ENCODE results near the gene LMTK2. TPM values are rescaled to one million over a fixed set of nuclear protein-coding genes. Genes with fewer than 3 reads are reported as not detected.

The LMTK2 gene
- total RNA-seq, 1 experiment from 2014 or later: 17.8 TPM

GRCh38 chr7:98084631-98085030, 22.0 kb upstream of the LMTK2 start:
- RAD21 ChIA-PET (ENCODE audit: low non-redundant PET in 1 of 2, low total read pairs in 2 of 2, uncharacterized antibody in 2 of 2, unreplicated experiment in 2 of 2): no interaction called here
- Histone ChIP-seq H3K4me2 (ENCODE audit: low read length) (no peak overlapping the region), H3K27ac (ENCODE audit: low read depth, low read length) (no peak overlapping the region), H3K9me3 (ENCODE audit: control insufficient read depth in 1 of 2, insufficient read depth in 1 of 2, low read depth in 1 of 2, low read length in 2 of 2) (no peaks in the 10 kb centered on the region), H3K4me1 (ENCODE audit: control insufficient read depth in 1 of 2, insufficient read depth in 2 of 2, low read length in 2 of 2) (no peaks in the 10 kb centered on the region), H3K4me3 (replicated peaks in 1 of 2; ENCODE audit: low read depth in 1 of 2, low read length in 2 of 2) (no peak overlapping the region), H3K36me3 (ENCODE audit: control insufficient read depth in 1 of 2, insufficient read depth in 2 of 2, low read length in 2 of 2) (no peaks in the 10 kb centered on the region), H3K79me2 (ENCODE audit: insufficient read depth, low read length) (no peaks in the 10 kb centered on the region), H3K27me3 (ENCODE audit: insufficient read depth, low read length) (no peaks in the 10 kb centered on the region), H4K20me1 (ENCODE audit: insufficient read depth) (no peaks in the 10 kb centered on the region), H3K9ac (ENCODE audit: low read length) (no peak overlapping the region), H3K9me2 (ENCODE audit: insufficient read depth) (no peaks in the 10 kb centered on the region), H2AFZ (ENCODE audit: low read depth, low read length, poor library complexity, severe bottlenecking) (no peak overlapping the region)
- CTCF ChIA-PET: no interaction called here
- ATAC-seq: no peak
- intact Hi-C loops (cut with micrococcal nuclease): no loop called here
- BruUV-seq (replicated peaks): no TSS peak
- no peak for DNase-seq (ENCODE audit: low read depth, low spot score)
- no peak for TF ChIP-seq EZH2 (IDR thresholded peaks at IDR 0.05)
- no peak for TF ChIP-seq TCF7L2 (IDR thresholded peaks at IDR 0.05; ENCODE audit: borderline replicate concordance, extremely low read depth, insufficient read depth, insufficient read length)
- TF ChIP-seq YY1 (IDR thresholded peaks at IDR 0.05; ENCODE audit: extremely low read depth, insufficient replicate concordance, low read depth, low read length): no peak
- TF ChIP-seq SIN3A (IDR thresholded peaks at IDR 0.05; ENCODE audit: low read depth): no peak
- TF ChIP-seq ELF1 (IDR thresholded peaks at IDR 0.05; ENCODE audit: borderline replicate concordance, low read depth): no peak
- TF ChIP-seq CBX3 (IDR thresholded peaks at IDR 0.05; ENCODE audit: low read depth): no peak
- no peak for TF ChIP-seq EGR1 (IDR thresholded peaks at IDR 0.05; ENCODE audit: low read depth)
- TF ChIP-seq ZNF274 (IDR thresholded peaks at IDR 0.05; ENCODE audit: low read depth, low read length): no peak
- TF ChIP-seq POLR2A (IDR thresholded peaks at IDR 0.05; ENCODE audit: borderline replicate concordance, extremely low read depth, insufficient read depth, insufficient read length): no peak
- TF ChIP-seq RAD21 (IDR thresholded peaks at IDR 0.05; ENCODE audit: low read depth): no peak
- no peak for TF ChIP-seq SP1 (IDR thresholded peaks at IDR 0.05; ENCODE audit: low read depth)
- TF ChIP-seq CEBPB (IDR thresholded peaks at IDR 0.05; ENCODE audit: low read depth): no peak
- TF ChIP-seq MAX (IDR thresholded peaks at IDR 0.05): no peak
- no peak for TF ChIP-seq REST (IDR thresholded peaks at IDR 0.05; ENCODE audit: low read depth)
- POLR2A ChIA-PET: no interaction called here

All from HCT116 (cell line).